Panc1 (cell line): ENCODE measurements around the gene KRT36. TPM values are rescaled to one million over a fixed set of nuclear protein-coding genes. Genes with fewer than 3 reads are reported as not detected.
A peak's percentile ranks its signal among the peaks of the same experiment; 100 is the strongest.

Source experiments
- ATAC-seq: fragments of 200-7000 bp; cut with Tn5 transposase; 2 replicates; pipeline ENCODE4 v1.9.1; 2020; ENCODE audit warnings: mild to moderate bottlenecking, moderate library complexity
- BruUV-seq: library from RNA; stranded (reverse); fragments of 400-500 nt; replicated peaks from 2 replicates; lab custom pipeline; 2021; lab: Mats Ljungman, UMichigan
- CTCF ChIA-PET: fragments of 300-600 bp; sonication (Branson Sonifier 250); formaldehyde crosslinking; loops from one replicate; lab custom pipeline; 2022; ENCODE audit warnings: antibody characterized with exemption; lab: Charles Lee
- POLR2A ChIA-PET: fragments of 300-600 bp; sonication (Branson Sonifier 250); formaldehyde crosslinking; loops from one replicate; lab custom pipeline; 2022; ENCODE audit warnings: antibody characterized with exemption; lab: Charles Lee
- DNase-seq: peaks from one replicate; pipeline ENCODE4 v3.0.0-alpha.2; 2010; ENCODE audit warnings: low read depth, low spot score
- H3K27ac ChIP-seq: 2 replicates; pipeline ENCODE4 v1.5.1; 2011; ENCODE audit warnings: mild to moderate bottlenecking, low read length, inconsistent platforms
- H3K27me3 ChIP-seq: fragments of 200-500 bp; sonication (Bioruptor generic); 2 replicates; pipeline ENCODE4 v1.6.0; 2014; ENCODE audit warnings: low read length, inconsistent platforms; ENCODE audit not compliant: control insufficient read depth, insufficient read depth
- H3K36me3 ChIP-seq: fragments of 200-500 bp; sonication (Bioruptor generic); 2 replicates; pipeline ENCODE4 v1.5.1; 2014; ENCODE audit warnings: inconsistent platforms, mild to moderate bottlenecking, low read length, moderate library complexity; ENCODE audit not compliant: control insufficient read depth, insufficient read depth
- H3K4me1 ChIP-seq: 2 replicates; pipeline ENCODE4 v1.5.1; 2011; ENCODE audit warnings: inconsistent platforms, mild to moderate bottlenecking, low read length, moderate library complexity; ENCODE audit not compliant: control insufficient read depth, insufficient read depth
- H3K4me3 ChIP-seq, 2 experiments: 2 replicates each; pipeline ENCODE4 v1.5.1; 2011 to 2012; ENCODE audit warnings: low read depth in 2 of 2, low read length in 2 of 2, mild to moderate bottlenecking in 2 of 2, inconsistent platforms in 1 of 2, moderate library complexity in 1 of 2
- H3K9me3 ChIP-seq: fragments of 200-500 bp; sonication (Bioruptor generic); 2 replicates; pipeline ENCODE4 v1.5.1; 2014; ENCODE audit warnings: low read depth, mild to moderate bottlenecking, inconsistent platforms, low read length, moderate library complexity; ENCODE audit not compliant: control insufficient read depth, insufficient read depth
- POLR2AphosphoS5 ChIP-seq: IDR thresholded peaks from 2 replicates; pipeline ENCODE4 v1.6.1; 2012; ENCODE audit warnings: mild to moderate bottlenecking, low read depth, low read length, moderate library complexity
- SIN3A ChIP-seq: IDR thresholded peaks from 2 replicates; pipeline ENCODE4 v1.6.1; 2012; ENCODE audit warnings: low read depth, mild to moderate bottlenecking, low read length, moderate library complexity, borderline replicate concordance; ENCODE audit not compliant: insufficient read depth
- TCF7L2 ChIP-seq: IDR thresholded peaks from 2 replicates; pipeline ENCODE4 v1.6.1; 2011; ENCODE audit warnings: mild to moderate bottlenecking, low read depth, low read length, inconsistent platforms
- in situ Hi-C: cut with HindIII; loops from 2 replicates; pipeline ENCODE4 v1.10.0; 2016; ENCODE audit warnings: low sequenced_read_pairs, low pct_unique_long_range_greater_than_20kb
- intact Hi-C: fragments of 100-400 bp; cut with micrococcal nuclease; formaldehyde crosslinking; loops from one replicate; pipeline ENCODE4 v1.10.0; 2022; ENCODE audit not compliant: unreplicated experiment
- total RNA-seq: library from RNA; stranded (reverse); gene quantifications from one replicate; pipeline ENCODE4 v1.2.1, GENCODE V29; 2021; ENCODE audit not compliant: unreplicated experiment
- TF ChIP-seq, protein P1 (sequence below): fragments of 450-650 bp; IDR thresholded peaks from 2 replicates; pipeline ENCODE4 v1.5.1; 2017; ENCODE audit warnings: mild to moderate bottlenecking
- TF ChIP-seq, protein P2 (sequence below), 2 experiments: IDR thresholded peaks; 2 replicates each; pipeline ENCODE4 v1.6.1; 2011 to 2012; ENCODE audit warnings: low read depth in 2 of 2, control low read depth in 1 of 2, low read length in 1 of 2, mild to moderate bottlenecking in 1 of 2, moderate library complexity in 1 of 2; ENCODE audit not compliant: insufficient read depth in 1 of 2

Gene KRT36
- total RNA-seq, 1 experiment from 2014 or later: not detected

DNA sequence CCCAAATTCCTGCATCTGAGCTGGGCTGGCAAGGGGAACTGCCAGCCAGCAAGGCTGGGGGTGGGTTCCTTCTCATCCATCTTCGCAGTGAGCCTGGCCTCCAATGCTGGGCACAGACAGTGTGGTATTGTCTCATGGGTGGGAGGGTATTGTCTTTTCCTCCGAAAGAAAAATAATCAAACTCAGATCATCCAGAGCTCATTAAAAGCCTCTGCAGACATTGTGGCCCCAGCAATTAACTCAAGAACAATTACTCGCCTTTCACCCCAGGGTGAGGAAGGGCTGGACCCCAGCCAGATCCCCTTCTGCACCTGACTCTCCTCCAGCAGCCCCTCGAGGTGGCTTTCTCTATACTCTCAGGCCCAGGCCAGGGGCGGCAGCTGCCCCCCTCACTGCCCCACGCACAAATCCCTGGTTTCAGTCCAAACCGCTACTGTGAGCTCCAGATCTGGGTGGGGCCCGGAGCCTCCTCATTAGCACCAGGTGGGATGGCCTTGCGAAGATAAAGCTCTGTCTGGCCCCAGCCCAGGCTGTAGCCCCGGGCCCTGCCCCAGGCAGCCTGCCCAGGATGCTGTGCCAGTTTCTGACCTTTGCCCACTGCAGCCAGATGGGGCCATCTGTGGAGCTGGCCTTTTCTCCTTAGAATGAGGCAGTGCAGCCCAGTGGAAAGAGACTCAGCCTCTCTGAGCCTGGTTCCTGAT, 31.3 kb upstream of the KRT36 start:
- CTCF ChIA-PET: interaction anchor here (0.6 to 6.0 kb wide), 5 partner anchors 28 to 719 kb away, joined by 3 to 46 read pairs (median 7); no protein-coding TSS in a partner anchor

GRCh38 chr17:41519501-41520224, 30.0 kb upstream of the KRT36 start:
- no peaks in the 10 kb centered on the region for H3K27me3 ChIP-seq
- H3K4me3 ChIP-seq: peak overlapping the region in 1 of 2 experiments; percentile 17; a peak in 1 of 4 replicates
- ATAC-seq (no peak; the same call in 1 of the 2 replicates), DNase-seq (no peak)
- CTCF ChIA-PET: interaction anchor here (0.7 to 6.0 kb wide), 5 partner anchors 29 to 146 kb away, joined by 3 to 46 read pairs (median 7); no protein-coding TSS in a partner anchor
- POLR2A ChIA-PET: no interaction called here
- intact Hi-C loops (loop anchor here (10.0 kb wide), 1 partner anchor 615 kb away; no protein-coding TSS in a partner anchor), in situ Hi-C loops (no loop called here)
- peaks cover 74% of the 10 kb centered on the region for H3K4me1 ChIP-seq
- no peak for TF ChIP-seq SIN3A
- TF ChIP-seq, protein P1, sequence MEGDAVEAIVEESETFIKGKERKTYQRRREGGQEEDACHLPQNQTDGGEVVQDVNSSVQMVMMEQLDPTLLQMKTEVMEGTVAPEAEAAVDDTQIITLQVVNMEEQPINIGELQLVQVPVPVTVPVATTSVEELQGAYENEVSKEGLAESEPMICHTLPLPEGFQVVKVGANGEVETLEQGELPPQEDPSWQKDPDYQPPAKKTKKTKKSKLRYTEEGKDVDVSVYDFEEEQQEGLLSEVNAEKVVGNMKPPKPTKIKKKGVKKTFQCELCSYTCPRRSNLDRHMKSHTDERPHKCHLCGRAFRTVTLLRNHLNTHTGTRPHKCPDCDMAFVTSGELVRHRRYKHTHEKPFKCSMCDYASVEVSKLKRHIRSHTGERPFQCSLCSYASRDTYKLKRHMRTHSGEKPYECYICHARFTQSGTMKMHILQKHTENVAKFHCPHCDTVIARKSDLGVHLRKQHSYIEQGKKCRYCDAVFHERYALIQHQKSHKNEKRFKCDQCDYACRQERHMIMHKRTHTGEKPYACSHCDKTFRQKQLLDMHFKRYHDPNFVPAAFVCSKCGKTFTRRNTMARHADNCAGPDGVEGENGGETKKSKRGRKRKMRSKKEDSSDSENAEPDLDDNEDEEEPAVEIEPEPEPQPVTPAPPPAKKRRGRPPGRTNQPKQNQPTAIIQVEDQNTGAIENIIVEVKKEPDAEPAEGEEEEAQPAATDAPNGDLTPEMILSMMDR: no peak
- TF ChIP-seq, protein P2, sequence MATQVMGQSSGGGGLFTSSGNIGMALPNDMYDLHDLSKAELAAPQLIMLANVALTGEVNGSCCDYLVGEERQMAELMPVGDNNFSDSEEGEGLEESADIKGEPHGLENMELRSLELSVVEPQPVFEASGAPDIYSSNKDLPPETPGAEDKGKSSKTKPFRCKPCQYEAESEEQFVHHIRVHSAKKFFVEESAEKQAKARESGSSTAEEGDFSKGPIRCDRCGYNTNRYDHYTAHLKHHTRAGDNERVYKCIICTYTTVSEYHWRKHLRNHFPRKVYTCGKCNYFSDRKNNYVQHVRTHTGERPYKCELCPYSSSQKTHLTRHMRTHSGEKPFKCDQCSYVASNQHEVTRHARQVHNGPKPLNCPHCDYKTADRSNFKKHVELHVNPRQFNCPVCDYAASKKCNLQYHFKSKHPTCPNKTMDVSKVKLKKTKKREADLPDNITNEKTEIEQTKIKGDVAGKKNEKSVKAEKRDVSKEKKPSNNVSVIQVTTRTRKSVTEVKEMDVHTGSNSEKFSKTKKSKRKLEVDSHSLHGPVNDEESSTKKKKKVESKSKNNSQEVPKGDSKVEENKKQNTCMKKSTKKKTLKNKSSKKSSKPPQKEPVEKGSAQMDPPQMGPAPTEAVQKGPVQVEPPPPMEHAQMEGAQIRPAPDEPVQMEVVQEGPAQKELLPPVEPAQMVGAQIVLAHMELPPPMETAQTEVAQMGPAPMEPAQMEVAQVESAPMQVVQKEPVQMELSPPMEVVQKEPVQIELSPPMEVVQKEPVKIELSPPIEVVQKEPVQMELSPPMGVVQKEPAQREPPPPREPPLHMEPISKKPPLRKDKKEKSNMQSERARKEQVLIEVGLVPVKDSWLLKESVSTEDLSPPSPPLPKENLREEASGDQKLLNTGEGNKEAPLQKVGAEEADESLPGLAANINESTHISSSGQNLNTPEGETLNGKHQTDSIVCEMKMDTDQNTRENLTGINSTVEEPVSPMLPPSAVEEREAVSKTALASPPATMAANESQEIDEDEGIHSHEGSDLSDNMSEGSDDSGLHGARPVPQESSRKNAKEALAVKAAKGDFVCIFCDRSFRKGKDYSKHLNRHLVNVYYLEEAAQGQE (IDR thresholded peaks at IDR 0.05; ENCODE audit: insufficient read depth in 1 of 2, low read depth in 2 of 2, low read length in 1 of 2): no peak
- TF ChIP-seq POLR2AphosphoS5: peak; percentile 40; the same call in 1 of the 2 replicates
- peak; percentile 22; the same call in 1 of the 2 replicates for TF ChIP-seq TCF7L2
- peak overlapping the region; percentile 96 for H3K27ac ChIP-seq
- no peaks in the 10 kb centered on the region for H3K9me3 ChIP-seq
- H3K36me3 ChIP-seq: peaks cover 3% of the 10 kb centered on the region; the same call in 1 of the 2 replicates
- BruUV-seq: no TSS peak

More for the DNA sequence above, 31.3 kb upstream of the KRT36 start:
- in situ Hi-C loops: no loop called here
- Histone ChIP-seq H3K4me3 (peak overlapping the region in 1 of 2 experiments; percentile 9; a peak in 1 of 4 replicates), H3K27ac (peak overlapping the region; percentile 96), H3K4me1 (peaks cover 86% of the 10 kb centered on the region), H3K27me3 (no peaks in the 10 kb centered on the region), H3K9me3 (no peaks in the 10 kb centered on the region), H3K36me3 (peaks cover 3% of the 10 kb centered on the region; the same call in 1 of the 2 replicates)
- DNase-seq (no peak), ATAC-seq (peak; percentile 20)
- POLR2A ChIA-PET: interaction anchor here (0.6 to 1.1 kb wide), 4 partner anchors 9 to 169 kb away, joined by 3 to 4 read pairs (median 3); no protein-coding TSS in a partner anchor
- BruUV-seq: no TSS peak
- intact Hi-C loops: loop anchor here (10.0 kb wide), 1 partner anchor 616 kb away; no protein-coding TSS in a partner anchor
- TF ChIP-seq, protein P2 (IDR thresholded peaks at IDR 0.05; ENCODE audit: insufficient read depth in 1 of 2, low read depth in 2 of 2, low read length in 1 of 2): peak in 1 of 2 experiments; percentile 43; a peak in 1 of 4 replicates
- TF ChIP-seq, protein P1: no peak
- peak; percentile 48 for TF ChIP-seq POLR2AphosphoS5
